LHCN-M2 (cell line): ENCODE measurements around the gene SCN3A. TPM values are rescaled to one million over a fixed set of nuclear protein-coding genes. Genes with fewer than 3 reads are reported as not detected.

Experiments used
- DNase-seq: peaks from one replicate; pipeline ENCODE4 v3.0.0-alpha.2; 2012; ENCODE audit warnings: low read depth
- total RNA-seq: library from RNA; depleted of rRNA; stranded (reverse); fragments of >200 nt; gene quantifications from 2 replicates; pipeline ENCODE4 v1.2.3, GENCODE V29; 2014

SCN3A gene
- total RNA-seq, 1 experiment from 2014 or later, result 0.06 TPM

- no peak for DNase-seq
Measured at GRCh38 chr2:165191096-165191728, 12.6 kb downstream of the SCN3A start.

GRCh38 chr2:165185633-165186032, 18.2 kb downstream of the SCN3A start:
- no peak for DNase-seq

GRCh38 chr2:165182029-165182428, 21.8 kb downstream of the SCN3A start:
- no peak for DNase-seq

GRCh38 chr2:165176780-165177179, 27.1 kb downstream of the SCN3A start:
- no peak for DNase-seq

- no peak for DNase-seq
Measured at GRCh38 chr2:165173215-165173614, 30.6 kb downstream of the SCN3A start.

GRCh38 chr2:165164201-165164600, 39.6 kb downstream of the SCN3A start:
- DNase-seq, result no peak

- DNase-seq, result no peak
Measured at GRCh38 chr2:165163761-165164160, 40.1 kb downstream of the SCN3A start.

- no peak for DNase-seq
Measured at GRCh38 chr2:165162466-165162865, 41.4 kb downstream of the SCN3A start.

- DNase-seq, result peak; percentile 37
Measured at GRCh38 chr2:165161510-165161909, 42.3 kb downstream of the SCN3A start.

GRCh38 chr2:165157160-165157559, 46.7 kb downstream of the SCN3A start:
- no peak for DNase-seq

- no peak for DNase-seq
Measured at GRCh38 chr2:165155152-165155551, 48.7 kb downstream of the SCN3A start.

GRCh38 chr2:165149439-165149838, 54.4 kb downstream of the SCN3A start:
- no peak for DNase-seq

GRCh38 chr2:165147186-165148045, 56.4 kb downstream of the SCN3A start:
- no peak for DNase-seq

GRCh38 chr2:165144315-165144714, 59.5 kb downstream of the SCN3A start:
- DNase-seq, result no peak

GRCh38 chr2:165141601-165142354, 62.1 kb downstream of the SCN3A start:
- no peak for DNase-seq

- no peak for DNase-seq
Measured at GRCh38 chr2:165126244-165126643, 77.6 kb downstream of the SCN3A start.

- DNase-seq, result peak; percentile 5
Measured at GRCh38 chr2:165122521-165122920, 81.3 kb downstream of the SCN3A start.

GRCh38 chr2:165120740-165121467, 82.9 kb downstream of the SCN3A start:
- DNase-seq, result peak; percentile 3

GRCh38 chr2:165115258-165115657, 88.6 kb downstream of the SCN3A start:
- DNase-seq, result no peak

GRCh38 chr2:165114346-165114939, 89.4 kb downstream of the SCN3A start:
- peak; percentile 68 for DNase-seq

GRCh38 chr2:165113414-165113813, 90.4 kb downstream of the SCN3A start:
- DNase-seq, result peak; percentile 33
